CD14-positive monocyte (primary cell): Measurements from ENCODE around the gene LNPEP. TPM values are rescaled to one million over a fixed set of nuclear protein-coding genes. Genes with fewer than 3 reads are reported as not detected.

Source experiments
- DNase-seq, 3 donors: peaks; one replicate each; pipeline ENCODE4 v3.0.0-alpha.2; 2011 to 2022
- H2AFZ ChIP-seq: 2 replicates; pipeline ENCODE4 v1.6.0; 2012; ENCODE audit warnings: mild to moderate bottlenecking, low read depth, low read length, inconsistent platforms; ENCODE audit not compliant: insufficient read depth, poor library complexity, severe bottlenecking
- H3K27ac ChIP-seq, 2 donors: 1 replicate in 1 of 2; 2 replicates in 1 of 2; pipeline ENCODE4 v1.5.1; 2012 to 2013; ENCODE audit warnings: low read length in 2 of 2, control low read depth in 1 of 2, inconsistent platforms in 1 of 2, low read depth in 1 of 2, mild to moderate bottlenecking in 1 of 2
- H3K27me3 ChIP-seq, 2 donors: one replicate each; pipeline versions ENCODE4 v1.6.0 to v1.6.1; 2011 to 2013; ENCODE audit warnings: low read length in 2 of 2; ENCODE audit not compliant: control insufficient read depth in 2 of 2, insufficient read depth in 2 of 2
- H3K36me3 ChIP-seq, 2 donors: replicated peaks in 1 of 2; 1 replicate in 1 of 2; 2 replicates in 1 of 2; pipeline versions ENCODE4 v1.5.1 to v1.6.1; 2012 to 2013; ENCODE audit warnings: low read length in 2 of 2, control low read depth in 1 of 2, inconsistent platforms in 1 of 2, mild to moderate bottlenecking in 1 of 2; ENCODE audit not compliant: insufficient read depth in 2 of 2, control insufficient read depth in 1 of 2
- H3K4me1 ChIP-seq, 2 donors: 1 replicate in 1 of 2; 2 replicates in 1 of 2; pipeline versions ENCODE4 v1.5.1 to v1.6.1; 2012 to 2013; ENCODE audit warnings: low read length in 2 of 2, control low read depth in 1 of 2, inconsistent platforms in 1 of 2, mild to moderate bottlenecking in 1 of 2, moderate library complexity in 1 of 2; ENCODE audit not compliant: insufficient read depth in 2 of 2, control insufficient read depth in 1 of 2
- H3K4me2 ChIP-seq: replicated peaks from 2 replicates; pipeline ENCODE3; 2012; ENCODE audit warnings: low read length, moderate library complexity, mild to moderate bottlenecking; ENCODE audit not compliant: poor library complexity, severe bottlenecking; ENCODE audit errors: extremely low read depth
- H3K4me3 ChIP-seq, 3 experiments: fragments of 200-600 bp in 1 of 3; sonication (generic) in 1 of 3; replicated peaks in 1 of 3; 1 replicate in 2 of 3; 2 replicates in 1 of 3; pipeline ENCODE4 v1.5.1; 2011 to 2013; ENCODE audit warnings: low read length in 3 of 3, mild to moderate bottlenecking in 3 of 3, control low read depth in 2 of 3, low read depth in 2 of 3, inconsistent platforms in 1 of 3, moderate library complexity in 1 of 3
- H3K79me2 ChIP-seq: 2 replicates; pipeline ENCODE4 v1.6.0; 2012; ENCODE audit warnings: mild to moderate bottlenecking, control low read depth, inconsistent platforms, low read length, moderate library complexity; ENCODE audit not compliant: insufficient read depth
- H3K9ac ChIP-seq: 2 replicates; pipeline ENCODE4 v1.6.0; 2017; ENCODE audit warnings: low read length, mild to moderate bottlenecking; ENCODE audit not compliant: insufficient read depth, poor library complexity, severe bottlenecking
- H3K9me3 ChIP-seq, 2 donors: replicated peaks in 1 of 2; 1 replicate in 1 of 2; 2 replicates in 1 of 2; pipeline versions ENCODE4 v1.5.1 to v1.6.1; 2012 to 2013; ENCODE audit warnings: low read length in 2 of 2, control low read depth in 1 of 2; ENCODE audit not compliant: control insufficient read depth in 1 of 2, insufficient read depth in 1 of 2
- H4K20me1 ChIP-seq: 2 replicates; pipeline ENCODE4 v1.6.0; 2012; ENCODE audit warnings: mild to moderate bottlenecking, low read length, control low read depth, moderate library complexity; ENCODE audit not compliant: insufficient read depth
- H3K27ac Mint-ChIP-seq, 7 donors: one replicate each; pipeline ENCODE4 v1.8.0; 2020; ENCODE audit warnings: mild to moderate bottlenecking in 7 of 7, mixed read lengths in 7 of 7, moderate library complexity in 6 of 7, inconsistent platforms in 2 of 7
- H3K27me3 Mint-ChIP-seq, 3 donors: one replicate each; pipeline ENCODE4 v1.8.0; 2021 to 2022; ENCODE audit warnings: low read depth in 3 of 3, mild to moderate bottlenecking in 3 of 3, mixed read lengths in 3 of 3, moderate library complexity in 3 of 3, inconsistent platforms in 1 of 3
- H3K36me3 Mint-ChIP-seq, 2 donors: one replicate each; pipeline ENCODE4 v1.8.0; 2020; ENCODE audit warnings: mixed read lengths in 2 of 2, inconsistent platforms in 1 of 2, mild to moderate bottlenecking in 1 of 2
- H3K4me1 Mint-ChIP-seq: one replicate; pipeline ENCODE4 v1.8.0; 2020; ENCODE audit warnings: mild to moderate bottlenecking, mixed read lengths
- H3K4me3 Mint-ChIP-seq, 2 donors: one replicate each; pipeline ENCODE4 v1.8.0; 2020; ENCODE audit warnings: mild to moderate bottlenecking in 2 of 2, mixed read lengths in 2 of 2, moderate library complexity in 1 of 2
- H3K9me3 Mint-ChIP-seq, 7 donors: one replicate each; pipeline ENCODE4 v1.8.0; 2020 to 2022; ENCODE audit warnings: mixed read lengths in 7 of 7, mild to moderate bottlenecking in 6 of 7, moderate library complexity in 6 of 7, inconsistent platforms in 2 of 7
- WGBS: methylation state at CpG from one replicate; pipeline ENCODE4 v1.1.5; 2013; ENCODE audit warnings: missing lambda C conversion rate; ENCODE audit not compliant: insufficient coverage; 5-methylcytosine and 5-hydroxymethylcytosine counted together
- intact Hi-C, 2 donors: fragments of 100-400 bp; cut with micrococcal nuclease; formaldehyde crosslinking; loops; one replicate each; pipeline versions ENCODE4 v1.15.0 to v1.15.1; 2023
- polyA plus RNA-seq, 3 donors: library from polyadenylated mRNA; depleted of rRNA in 1 of 3; unstranded in 2 of 3; stranded (reverse) in 1 of 3; fragments of 300-500 nt in 2 of 3; fragments of >200 nt in 1 of 3; fragmentation: Illumina TruSeq in 2 of 3; gene quantifications; 1 replicate in 2 of 3; 2 replicates in 1 of 3; pipeline ENCODE4 v1.2.3, GENCODE V29; 2012 to 2021
- TF ChIP-seq, protein P1 (sequence below): fragments of 200-600 bp; IDR thresholded peaks from one replicate; pipeline ENCODE4 v1.8.0; 2022; ENCODE audit warnings: antibody characterized with exemption, mild to moderate bottlenecking

The LNPEP gene
- polyA plus RNA-seq, 3 donors: 9.2 to 22.5 (median 14.5) TPM

DNA sequence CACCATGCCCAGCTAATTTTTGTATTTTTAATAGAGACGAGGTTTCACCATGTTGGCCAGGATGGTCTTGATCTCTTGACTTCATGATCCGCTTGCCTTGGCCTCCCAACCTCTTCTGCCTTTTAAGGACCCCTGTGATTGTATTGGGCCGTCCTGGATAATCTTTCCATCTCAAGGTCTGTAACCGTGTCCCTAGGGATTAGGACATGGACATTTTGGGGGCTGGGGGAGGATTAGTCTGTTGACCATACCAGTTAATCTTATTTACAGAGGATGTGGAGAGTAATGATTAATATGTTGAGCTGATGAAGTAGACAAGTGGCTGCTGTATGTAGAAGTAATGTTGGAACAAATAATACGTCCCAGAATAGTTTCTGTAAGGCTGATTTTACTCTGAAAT is 23.1 kb downstream of the LNPEP start:
- Histone ChIP-seq H3K27ac (peak overlapping the region; percentile 16 to 73), H3K4me3 (peak overlapping the region in 1 of 3 experiments; percentile 27), H3K27me3 (no peaks in the 10 kb centered on the region), H3K79me2 (peaks cover 95% of the 10 kb centered on the region), H3K9ac (no peak overlapping the region), H4K20me1 (peaks cover 55% of the 10 kb centered on the region), H3K9me3 (no peaks in the 10 kb centered on the region), H3K36me3 (no peaks in the 10 kb centered on the region), H2AFZ (no peak overlapping the region), H3K4me1 (peaks cover 58 to 69% of the 10 kb centered on the region in 2 donors), H3K4me2 (no peak overlapping the region)
- Mint-ChIP-seq H3K27ac (peak overlapping the region in 6 of 7 donors; percentile 20 to 89 (median 80)), H3K36me3 (peaks cover 2 to 6% of the 10 kb centered on the region in 2 donors), H3K4me3 (peak overlapping the region in 1 of 2 donors; percentile 39), H3K4me1 (peaks cover 63% of the 10 kb centered on the region), H3K27me3 (peaks cover 0 to 2% (median 0%) of the 10 kb centered on the region in 3 donors), H3K9me3 (no peaks in the 10 kb centered on the region)
- intact Hi-C loops: no loop called here
- DNase-seq: no peak
- TF ChIP-seq, protein P1, sequence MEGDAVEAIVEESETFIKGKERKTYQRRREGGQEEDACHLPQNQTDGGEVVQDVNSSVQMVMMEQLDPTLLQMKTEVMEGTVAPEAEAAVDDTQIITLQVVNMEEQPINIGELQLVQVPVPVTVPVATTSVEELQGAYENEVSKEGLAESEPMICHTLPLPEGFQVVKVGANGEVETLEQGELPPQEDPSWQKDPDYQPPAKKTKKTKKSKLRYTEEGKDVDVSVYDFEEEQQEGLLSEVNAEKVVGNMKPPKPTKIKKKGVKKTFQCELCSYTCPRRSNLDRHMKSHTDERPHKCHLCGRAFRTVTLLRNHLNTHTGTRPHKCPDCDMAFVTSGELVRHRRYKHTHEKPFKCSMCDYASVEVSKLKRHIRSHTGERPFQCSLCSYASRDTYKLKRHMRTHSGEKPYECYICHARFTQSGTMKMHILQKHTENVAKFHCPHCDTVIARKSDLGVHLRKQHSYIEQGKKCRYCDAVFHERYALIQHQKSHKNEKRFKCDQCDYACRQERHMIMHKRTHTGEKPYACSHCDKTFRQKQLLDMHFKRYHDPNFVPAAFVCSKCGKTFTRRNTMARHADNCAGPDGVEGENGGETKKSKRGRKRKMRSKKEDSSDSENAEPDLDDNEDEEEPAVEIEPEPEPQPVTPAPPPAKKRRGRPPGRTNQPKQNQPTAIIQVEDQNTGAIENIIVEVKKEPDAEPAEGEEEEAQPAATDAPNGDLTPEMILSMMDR: no peak
- WGBS: 96% methylated on average over 3 of the region's 5 CpGs

DNA sequence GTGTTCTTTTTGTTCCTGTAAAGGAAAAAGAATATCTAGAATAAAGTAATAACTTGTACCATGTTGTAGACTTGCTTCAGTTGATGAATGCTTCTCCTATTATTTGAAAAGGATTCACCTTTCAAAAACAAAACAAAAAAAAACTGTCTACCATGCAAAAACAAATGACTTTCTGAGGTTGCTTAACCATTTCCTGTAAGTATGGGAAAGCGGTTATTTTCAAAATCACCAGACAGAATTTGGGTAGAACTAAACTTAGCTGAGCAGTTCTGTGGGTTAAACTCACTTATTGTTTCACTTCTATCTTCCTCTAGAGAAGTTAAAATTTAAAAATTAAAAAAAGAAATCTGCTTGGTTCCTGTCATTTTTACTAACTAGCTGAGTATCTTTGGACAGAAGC is 25.2 kb downstream of the LNPEP start:
- Histone ChIP-seq H3K9me3 (no peaks in the 10 kb centered on the region), H4K20me1 (peaks cover 55% of the 10 kb centered on the region), H3K27ac (peak overlapping the region in 1 of 2 donors; percentile 76), H2AFZ (no peak overlapping the region), H3K4me2 (peak overlapping the region; percentile 63), H3K4me1 (peaks cover 58 to 69% of the 10 kb centered on the region in 2 donors), H3K9ac (no peak overlapping the region), H3K4me3 (peak overlapping the region in 2 of 3 experiments; percentile 30 to 45), H3K79me2 (peaks cover 99% of the 10 kb centered on the region), H3K27me3 (no peaks in the 10 kb centered on the region), H3K36me3 (peaks cover 0 to under 1% of the 10 kb centered on the region in 2 donors)
- peak overlapping the region; percentile 28 to 85 (median 54) for H3K27ac Mint-ChIP-seq
- H3K36me3 Mint-ChIP-seq: peaks cover 5 to 13% of the 10 kb centered on the region in 2 donors
- TF ChIP-seq, protein P1: no peak
- DNase-seq: peak in 2 of 3 donors; percentile 47 to 65
- H3K27me3 Mint-ChIP-seq: peaks cover 0 to 2% (median 0%) of the 10 kb centered on the region in 3 donors
- H3K9me3 Mint-ChIP-seq: no peaks in the 10 kb centered on the region
- peak overlapping the region; percentile 9 to 53 for H3K4me3 Mint-ChIP-seq
- intact Hi-C loops: no loop called here
- H3K4me1 Mint-ChIP-seq: peaks cover 73% of the 10 kb centered on the region
- no CpG with 5 or more reads among the region's 1 CpG for WGBS
